HS-5 (cell line): ENCODE measurements around the gene NFIC.

ENCODE experiments used
- DNase-seq: peaks from one replicate; pipeline ENCODE4 v3.0.0-alpha.2; 2012; ENCODE audit warnings: low read depth

The NFIC gene

DNA sequence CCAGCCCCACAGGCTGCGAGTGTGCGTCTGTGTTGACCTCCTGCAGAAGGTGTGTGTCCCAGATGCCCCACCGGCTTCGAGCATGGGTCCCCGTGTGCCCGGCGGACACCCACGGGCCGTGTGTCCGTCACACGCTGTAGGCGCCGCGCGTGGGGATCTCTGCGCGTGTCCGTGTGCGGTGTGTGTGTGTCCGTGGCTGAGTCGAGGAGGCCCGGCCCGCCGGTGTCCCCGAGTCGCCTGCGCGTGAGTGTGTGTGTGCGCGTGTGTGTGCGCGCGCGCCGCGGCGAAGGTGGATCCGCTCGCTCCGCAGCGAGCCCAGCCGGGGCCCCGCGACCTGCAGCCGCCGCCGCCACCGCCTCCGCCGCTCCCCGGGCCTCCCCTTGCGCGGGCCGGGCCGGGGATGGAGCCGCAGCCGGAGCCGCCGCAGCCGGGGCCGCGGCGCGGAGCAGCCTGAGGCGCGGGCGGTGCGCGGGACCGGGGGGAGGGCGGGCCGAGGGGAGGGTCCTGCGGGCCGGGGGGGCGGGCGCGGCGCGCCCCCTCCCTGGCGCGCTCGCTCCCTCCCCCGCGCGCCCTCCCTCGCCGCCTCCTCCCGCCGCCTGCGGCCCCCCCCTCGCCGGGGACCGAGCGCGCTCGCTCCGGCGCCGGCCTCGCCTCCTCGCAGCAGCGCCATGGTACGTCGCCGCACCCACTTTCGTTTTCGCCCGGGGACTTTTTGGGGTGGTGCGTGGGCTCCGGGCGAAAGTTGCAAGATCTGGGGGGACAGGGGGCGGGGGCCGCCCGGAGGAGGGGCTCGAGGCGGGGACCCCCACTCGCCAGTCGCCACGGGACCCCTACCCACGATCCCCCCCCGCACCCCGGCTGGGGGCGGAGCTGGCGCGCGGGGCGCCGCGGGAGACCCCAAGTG, 7.1 kb upstream of the NFIC start:
- DNase-seq, result no peak

DNA sequence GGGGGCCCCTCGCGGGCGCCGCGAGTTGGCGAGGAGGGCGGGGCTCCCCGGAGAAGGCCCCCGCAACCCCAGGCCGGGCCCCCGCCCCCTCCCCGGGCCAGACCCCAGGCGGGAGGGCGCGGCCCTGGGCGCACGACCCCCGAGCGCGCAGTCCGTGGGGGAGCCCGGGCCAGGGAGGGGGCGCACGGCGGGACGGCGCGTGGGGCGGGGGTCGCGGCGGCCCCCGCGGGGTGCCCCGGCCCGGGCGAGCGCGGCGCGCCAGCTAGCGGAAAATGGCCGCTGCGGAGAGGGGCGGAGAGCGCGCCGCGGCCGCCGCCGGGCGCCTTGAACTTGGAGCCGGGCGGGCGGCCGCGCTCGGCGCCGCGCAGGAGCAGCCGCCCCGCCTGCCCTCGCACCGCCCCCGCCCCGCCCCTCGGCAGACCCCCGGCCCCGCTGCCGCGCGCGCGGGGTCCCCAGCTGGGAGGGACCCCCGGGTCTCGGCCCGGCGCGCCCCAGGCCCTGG, 6.4 kb upstream of the NFIC start:
- DNase-seq, result no peak

DNA sequence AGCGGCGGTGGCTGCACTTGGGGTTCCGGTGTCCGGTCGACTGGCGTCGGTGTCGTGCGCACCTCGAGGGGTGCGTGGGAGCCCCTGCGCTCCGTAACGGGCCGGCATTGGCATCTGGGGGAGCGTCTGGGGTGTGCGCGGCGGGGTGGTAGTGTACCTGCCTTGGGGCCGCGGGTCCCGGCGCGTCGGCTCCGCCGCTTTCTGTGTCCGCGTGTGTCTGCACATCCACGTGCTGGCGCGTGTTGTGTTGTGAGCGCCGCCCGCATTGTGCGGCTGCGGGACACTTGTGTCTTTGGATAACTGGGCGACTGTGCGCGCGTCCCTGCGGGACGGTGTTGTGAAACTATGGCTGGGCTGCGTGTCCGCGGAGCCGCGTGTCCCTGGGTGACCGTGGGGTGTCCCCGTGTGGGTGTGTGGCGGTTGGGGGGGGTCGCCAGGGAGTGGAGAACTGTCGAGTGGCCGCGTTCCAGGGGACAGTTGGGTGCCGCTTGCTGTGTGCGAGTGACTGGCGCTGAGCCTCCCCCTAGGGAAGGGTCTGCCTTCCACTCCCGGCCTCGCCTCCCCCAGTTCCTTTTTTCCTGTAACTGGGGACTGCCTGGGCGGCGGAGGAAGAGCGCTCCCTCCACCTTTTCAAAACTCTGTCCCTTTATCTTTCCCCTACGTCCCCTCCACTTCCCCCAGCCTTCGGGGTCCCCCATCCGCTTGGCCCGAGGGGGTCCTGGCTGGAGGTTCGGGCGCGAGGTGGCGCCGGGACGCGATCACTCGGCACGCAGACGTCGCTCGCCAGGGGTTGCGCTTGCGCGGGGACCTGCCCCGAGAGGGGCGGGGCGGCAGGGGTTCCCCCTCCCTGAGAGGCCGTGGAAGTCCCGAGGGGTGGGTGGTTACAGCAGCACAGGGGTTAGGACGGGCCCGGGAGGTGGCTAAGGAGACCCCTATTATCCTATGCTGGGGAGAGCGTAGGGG, 5.7 kb upstream of the NFIC start:
- DNase-seq, result no peak

- no peak for DNase-seq
These were observed 4.8 kb upstream of the NFIC start for GRCh38 chr19:3361384-3362216.

DNA sequence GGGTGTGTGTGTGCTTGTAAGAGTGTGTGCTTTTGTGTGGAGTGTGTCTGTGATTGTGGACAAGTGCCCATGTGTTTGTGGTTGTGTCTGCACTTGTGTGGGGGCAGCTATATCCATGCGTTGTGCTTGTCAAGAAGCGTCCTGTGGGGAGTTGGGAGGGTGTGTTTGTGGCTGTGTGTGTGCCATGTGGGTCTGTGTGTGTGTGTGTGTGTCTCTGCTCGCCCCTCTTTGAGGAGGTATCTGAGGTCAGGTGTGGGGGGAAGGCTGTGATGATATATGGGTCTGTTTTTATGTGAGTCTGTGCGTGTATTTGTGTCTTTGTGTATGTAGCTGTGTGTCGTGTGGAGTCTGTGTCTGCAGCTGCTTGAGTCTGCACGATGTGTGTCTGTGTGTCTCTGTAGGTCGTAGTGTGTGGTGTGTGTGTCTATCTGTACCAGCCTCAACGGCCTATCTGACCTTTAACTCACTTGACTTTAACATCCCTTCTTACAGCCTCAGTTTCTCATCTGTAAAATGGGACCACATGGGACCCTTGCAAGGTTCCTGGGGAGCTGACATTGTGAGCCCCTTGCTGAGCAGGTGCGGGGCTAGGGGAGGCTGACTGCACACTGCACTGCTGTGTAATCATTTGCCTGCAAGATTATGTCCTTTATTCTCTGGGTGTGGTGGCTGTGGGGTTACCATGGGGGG, 4.0 kb upstream of the NFIC start:
- no peak for DNase-seq

DNA sequence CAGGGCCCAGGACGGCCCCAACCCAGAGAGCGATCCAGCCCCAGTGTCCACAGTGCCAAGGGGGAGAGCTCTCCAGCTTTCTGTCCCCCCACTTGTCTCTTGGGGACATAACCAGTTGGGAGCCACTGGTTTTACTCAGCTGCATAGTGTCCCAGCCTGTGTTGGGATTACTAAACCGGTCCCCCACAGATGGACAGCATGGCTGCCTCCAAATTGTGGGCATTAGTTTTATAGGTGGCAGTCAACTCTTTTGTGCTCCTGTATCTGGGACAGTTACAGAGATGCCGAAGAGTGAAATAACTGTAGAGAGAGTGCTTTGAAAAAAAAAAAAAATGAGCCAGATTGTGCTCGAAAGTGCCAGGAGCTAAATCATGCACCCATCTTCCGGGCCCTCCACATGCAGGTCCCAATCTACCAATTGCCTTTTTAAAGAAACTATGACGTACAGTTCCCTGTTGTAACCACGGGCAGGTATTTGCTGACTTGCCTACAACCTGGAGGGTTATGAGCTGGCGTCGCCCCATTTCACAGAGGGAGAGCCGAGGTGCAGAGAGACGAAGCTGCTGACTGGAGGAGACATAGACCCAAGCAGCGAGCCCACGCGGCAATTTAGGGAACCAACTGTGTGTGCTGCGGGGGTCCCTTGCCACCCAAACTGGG, 2.4 kb upstream of the NFIC start:
- no peak for DNase-seq

DNA sequence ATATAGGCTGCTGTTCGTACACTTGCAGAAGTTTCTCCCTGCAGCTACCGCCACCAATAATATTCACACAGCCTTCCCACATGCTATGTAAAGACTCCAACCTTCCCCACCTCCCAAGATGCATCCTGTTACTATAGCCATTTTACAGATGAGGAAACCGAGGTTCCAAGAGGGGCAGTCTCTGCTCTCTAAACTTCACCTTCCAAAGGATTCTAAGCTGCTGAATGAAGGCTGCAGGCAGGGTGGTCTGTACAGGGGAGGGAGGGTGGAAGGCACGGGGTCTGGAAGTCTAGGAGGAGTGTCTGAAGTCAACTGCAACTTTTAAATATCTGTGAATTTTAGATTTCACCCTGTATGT, 1.9 kb upstream of the NFIC start:
- DNase-seq, result no peak

DNA sequence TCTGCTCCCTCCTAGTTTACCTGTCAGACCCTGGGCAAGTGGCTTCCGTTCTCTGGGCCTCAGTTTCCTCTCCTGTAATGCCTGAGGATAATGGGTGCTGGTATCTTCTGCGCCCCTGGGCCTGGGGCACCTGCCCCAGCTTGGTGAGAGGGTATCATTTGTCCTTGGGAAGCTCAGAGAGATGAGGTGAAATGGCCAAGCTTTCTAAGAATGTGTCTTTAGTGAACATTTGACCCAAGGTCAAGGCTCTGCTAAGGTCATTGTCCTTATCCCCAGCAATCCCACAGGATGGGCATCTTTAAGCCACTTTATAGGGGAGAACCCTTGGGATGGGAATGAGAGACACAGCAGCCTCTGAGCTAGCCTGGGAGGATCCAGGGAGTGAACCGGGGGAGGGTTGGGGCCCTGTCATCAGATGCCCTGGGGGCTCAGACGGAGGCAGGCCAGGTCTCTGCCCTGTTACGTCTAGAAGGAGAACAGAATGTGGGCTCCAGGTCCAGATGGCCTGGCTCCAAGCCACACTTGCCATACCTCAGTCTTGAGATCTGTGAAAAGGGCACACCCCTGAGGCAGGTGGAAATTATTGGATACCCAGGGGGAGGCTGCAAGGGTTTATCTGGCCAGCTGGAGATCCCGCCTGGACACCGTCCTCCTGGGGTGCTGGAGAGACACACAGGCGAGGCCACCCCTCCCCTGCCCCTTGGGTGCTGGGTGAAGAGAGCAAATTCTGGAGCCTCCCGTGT, 1.1 kb upstream of the NFIC start:
- no peak for DNase-seq

- no peak for DNase-seq
These were observed 607 bp downstream of the NFIC start for GRCh38 chr19:3366753-3367627.

DNA sequence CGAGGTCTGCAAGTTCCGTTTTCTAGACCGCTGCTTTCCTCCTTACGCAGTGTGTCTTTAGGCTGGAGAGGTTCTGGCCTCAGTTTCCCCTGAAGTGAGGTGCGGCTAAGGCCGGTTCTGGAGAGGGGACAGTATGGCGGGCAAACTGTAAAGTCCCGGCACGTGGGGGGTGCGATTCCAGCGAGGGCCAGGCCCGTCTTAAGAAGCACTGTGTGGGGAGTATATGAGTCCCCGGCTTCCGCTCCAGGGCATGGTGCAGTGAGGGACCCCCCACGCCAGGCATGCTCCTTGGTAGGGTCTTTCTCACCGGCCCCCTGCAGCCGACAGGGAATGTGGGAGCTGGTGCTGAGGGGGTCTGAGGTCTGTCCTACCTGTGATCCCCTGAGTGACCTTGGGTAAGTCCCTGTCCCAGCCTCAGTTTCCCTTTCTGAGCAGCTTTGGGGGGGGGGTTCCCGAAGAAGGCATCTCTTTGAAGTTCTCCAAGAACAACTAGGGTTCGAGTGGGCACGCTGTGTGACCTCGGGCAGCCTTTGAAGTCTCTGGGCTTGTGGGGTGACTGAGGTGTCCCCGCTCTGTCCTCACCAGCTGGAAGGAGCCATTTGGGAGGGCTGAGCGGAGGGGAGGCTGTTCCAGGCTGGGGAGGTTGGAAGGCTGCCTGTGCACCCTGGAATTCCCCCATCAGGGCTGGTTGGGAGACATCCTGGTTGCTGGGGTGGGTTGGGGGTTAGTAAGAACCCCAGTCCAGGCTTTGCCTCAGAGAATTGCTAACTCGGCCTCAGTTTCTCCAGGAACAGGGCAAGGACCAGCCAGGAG, 1.5 kb downstream of the NFIC start:
- DNase-seq, result no peak

GRCh38 chr19:3368441-3368795, 2.0 kb downstream of the NFIC start:
- no peak for DNase-seq

- no peak for DNase-seq
These were observed 2.5 kb downstream of the NFIC start for GRCh38 chr19:3368848-3369336.

GRCh38 chr19:3369337-3370213, 3.2 kb downstream of the NFIC start:
- no peak for DNase-seq

DNA sequence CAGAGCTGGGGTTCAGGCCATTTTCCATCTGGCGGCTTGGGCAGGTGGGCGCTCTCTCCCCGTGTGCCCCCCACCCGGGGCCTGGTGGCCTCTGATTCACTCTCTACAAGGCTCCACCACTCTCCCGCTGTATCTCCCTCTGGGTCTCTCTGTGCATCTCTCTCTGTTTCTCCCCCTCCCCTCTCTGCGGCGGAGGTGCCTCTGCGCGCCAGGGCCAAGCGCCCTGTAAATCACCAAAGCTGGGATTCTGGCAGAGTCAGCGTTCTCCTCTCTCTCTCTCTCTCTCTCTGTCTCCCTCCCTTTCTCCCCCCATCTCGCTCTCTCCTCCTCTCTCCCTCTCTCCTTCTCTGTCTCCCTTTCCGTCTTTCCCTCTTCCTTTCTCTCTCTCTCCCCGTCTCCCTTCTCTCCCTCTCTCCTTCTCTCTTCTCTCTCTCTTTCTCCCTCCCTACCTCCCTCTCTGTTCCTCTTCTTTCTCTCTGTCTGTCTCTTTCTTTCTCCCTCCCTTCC, 3.9 kb downstream of the NFIC start:
- DNase-seq, result no peak

DNA sequence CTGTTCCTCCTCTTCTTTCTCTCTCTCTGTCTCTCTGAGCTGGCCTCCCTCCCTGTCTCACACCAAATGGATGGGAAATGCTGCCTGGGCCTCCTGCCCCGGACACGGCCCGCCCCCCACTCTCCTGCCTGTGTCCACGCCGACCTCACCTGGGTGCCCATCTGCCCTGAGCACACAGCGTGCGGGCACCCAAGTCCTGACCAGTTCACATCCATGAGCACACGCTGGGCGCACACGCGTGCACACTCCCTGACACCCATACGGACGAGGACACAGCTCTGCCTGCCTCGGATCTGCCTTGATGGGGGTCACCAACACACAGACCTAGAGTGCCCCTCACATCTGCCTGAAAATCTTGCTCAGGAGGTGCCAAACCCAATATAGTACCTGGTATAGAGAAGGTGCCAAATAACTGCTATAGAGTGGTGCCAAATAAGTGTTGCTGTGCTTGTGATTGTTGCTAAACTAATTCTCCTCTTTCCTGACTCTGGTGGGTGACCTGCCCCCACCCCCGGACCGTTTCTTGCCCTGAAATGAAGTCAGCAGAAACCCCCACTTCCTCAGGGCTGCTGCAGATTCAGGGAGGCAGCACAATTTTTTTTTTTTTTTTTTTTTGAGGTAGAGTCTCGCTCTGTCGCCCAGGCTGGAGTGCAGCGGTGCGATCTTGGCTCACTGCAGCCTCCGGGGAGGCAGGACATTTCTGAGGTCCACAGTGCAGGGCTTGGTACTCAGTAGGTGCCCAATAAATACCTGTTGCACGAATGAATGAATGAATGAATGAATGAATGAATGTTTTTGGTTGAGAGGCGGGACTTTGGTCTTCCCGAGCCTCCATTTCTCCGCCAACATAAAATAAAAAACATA, 4.6 kb downstream of the NFIC start:
- no peak for DNase-seq

DNA sequence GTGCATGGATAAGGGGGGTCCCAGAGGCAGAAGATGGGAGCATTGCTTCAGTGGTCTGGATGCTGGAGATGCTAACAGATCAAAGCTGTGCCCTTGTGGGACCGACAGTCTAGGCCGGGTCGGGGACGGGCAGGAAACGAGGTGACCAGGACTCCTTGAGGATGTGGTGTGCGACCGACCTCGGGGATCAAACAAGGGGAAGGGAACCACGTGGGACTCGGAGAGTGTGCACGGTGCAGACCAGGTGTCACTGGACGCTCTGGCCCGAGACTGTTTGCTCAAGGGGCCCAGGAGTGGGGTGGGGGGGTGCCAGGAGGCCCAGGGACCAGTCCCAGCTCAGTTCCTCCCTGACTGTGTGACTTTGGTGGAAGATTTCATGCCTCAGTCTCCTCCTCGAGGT, 6.0 kb downstream of the NFIC start:
- DNase-seq, result no peak
